HG03103 (cell line): ENCODE measurements around the gene PLA2G2C.

Source experiments
- ATAC-seq: cut with Tn5 transposase; IDR thresholded peaks from one replicate; pipeline ENCODE4 v1.9.1; 2021; ENCODE audit warnings: low read depth; ENCODE audit not compliant: unreplicated experiment

PLA2G2C gene

DNA sequence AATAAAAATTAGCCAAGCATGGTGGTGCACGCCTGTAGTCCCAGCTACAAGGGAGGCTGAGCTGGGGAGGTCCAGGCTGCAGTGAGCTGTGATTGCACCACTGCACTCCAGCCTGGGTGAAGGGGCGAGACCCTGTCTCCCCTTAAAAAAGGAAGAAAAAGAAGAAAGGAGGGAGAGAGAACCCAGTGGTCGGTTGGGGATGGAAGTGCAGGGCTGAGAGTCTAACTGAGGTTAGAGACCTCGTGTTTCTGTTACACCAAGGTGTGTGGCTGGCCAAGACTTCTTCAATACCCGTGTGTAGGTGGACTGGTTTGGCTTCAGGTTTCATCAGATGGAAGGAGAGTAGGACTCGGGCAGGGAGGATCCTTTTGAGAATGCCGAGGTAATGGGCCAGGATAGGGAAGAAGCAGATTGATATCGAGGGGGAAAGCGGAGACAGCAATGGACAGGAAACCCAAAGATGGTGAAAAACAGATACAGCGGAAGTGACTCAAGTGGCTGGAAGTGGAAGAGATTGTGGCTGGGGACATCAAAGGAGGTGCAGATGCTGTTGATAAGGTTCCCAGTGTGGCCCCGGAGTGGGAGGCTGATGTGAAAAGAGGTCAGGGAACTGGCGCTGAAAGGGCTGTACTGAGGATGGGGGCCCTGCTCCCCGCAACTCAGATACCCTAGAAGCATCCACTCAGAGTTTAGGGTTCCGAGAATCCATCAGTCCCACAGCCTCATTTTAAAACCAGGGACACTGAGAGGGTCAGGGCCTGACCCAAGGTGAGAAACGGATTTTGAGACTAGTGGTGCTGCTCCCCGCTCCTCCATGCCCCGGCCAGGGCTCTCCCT lies 1.1 kb downstream of the PLA2G2C start:
- no peak for ATAC-seq

DNA sequence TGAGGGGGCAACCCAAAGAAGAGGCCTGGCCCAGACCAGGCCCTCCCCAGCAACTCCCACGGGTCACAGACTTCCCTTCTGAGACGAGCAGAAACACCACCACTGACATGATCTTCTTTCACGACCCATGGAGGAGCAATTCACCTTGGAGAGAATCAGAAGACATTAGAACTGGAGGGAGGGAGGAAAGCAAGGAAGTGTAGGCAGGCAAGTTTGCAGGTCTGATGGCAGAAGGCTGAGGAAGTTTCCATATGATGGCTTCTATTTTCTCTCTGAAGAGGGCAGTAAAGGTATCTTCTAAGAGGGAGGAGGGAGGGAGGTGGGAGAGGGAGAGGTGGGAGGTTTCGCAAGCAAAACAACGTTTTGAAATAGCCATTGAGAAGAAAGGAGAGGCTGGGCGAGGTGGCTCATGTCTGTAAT lies 1.8 kb downstream of the PLA2G2C start:
- no peak for ATAC-seq

DNA sequence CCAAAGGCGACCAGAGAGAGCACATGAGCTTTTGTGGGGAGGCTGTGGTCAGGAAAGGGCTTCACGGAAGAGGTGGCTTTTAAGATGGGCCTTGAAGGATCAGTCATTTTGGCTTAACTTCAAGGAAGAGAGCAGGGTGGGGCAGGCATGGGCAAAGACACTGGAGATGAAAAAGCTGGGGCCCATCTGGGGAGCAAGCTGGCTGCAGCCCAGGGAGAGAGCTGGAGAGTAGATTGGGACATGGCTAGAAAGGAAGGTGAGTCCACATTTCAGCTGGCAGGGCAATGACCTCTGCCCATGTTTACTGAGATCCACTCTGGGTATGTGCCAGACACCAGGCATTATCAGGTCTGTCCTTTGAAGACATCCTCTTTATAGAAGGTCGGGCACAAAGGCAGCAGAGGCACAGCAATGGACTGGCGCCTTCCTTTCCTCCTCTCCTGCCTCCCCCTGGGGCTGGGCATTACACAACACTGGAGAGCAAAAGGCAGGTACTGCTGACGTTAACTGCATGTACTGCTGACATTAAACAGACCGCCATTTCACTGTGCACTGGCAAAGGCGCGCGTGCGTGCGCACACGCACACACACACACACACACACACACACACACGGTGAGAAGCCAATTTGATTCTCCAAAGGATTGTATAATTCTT lies 2.6 kb downstream of the PLA2G2C start:
- no peak for ATAC-seq

DNA sequence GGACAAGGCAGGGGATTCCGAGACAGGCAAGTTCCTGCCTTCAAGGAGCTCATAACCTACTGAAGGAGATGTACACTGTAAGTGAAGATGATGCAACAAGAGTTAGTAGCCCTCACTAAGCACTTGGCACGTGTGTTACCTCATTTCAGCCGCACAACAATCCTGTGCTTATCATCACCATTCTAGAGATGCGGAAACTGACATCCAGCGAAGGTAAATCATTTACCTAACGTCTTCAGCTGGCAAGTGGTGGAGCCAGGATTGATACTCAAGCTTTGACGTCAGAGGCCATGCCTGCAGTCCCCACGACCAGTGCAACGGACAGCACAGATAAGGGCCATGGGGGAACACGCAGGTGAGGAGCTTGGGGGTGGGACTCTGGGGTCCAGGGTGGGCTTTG lies 3.3 kb downstream of the PLA2G2C start:
- ATAC-seq: no peak

DNA sequence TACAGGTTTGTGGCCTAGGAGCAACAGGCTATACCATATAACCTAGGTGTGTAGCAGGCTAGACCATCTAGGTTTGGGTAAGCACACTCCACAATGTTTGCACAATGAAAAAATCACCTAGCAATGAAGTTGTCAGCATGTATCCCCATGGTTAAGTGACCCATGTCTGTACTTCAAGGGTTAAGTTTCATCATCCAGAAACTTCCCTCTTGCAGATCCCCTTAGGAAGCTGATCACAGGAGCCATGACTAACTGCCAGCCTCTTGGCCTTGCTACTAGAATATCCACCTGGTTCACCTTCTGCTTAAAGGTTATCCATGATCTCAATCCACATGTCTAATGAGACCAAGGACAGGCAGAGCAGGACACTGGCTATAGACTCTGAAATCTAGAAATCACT lies 3.9 kb downstream of the PLA2G2C start:
- ATAC-seq: no peak

DNA sequence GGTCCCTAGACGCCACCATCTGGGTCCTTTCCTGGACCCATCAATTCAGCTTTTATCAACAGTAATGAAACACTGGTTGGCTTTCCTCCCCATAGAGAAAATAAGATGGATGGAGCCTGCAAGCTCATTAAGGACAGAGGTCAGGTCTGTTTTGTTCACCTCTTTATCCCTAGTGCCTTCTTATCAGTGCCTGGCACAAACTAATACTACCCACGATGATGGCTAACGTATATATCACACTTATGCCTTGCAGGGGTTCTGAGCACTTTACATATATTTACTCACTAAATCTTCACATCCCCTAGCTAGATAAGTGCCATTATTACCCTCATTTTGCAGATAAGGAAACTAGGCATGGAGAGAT lies 5.5 kb downstream of the PLA2G2C start:
- no peak for ATAC-seq

DNA sequence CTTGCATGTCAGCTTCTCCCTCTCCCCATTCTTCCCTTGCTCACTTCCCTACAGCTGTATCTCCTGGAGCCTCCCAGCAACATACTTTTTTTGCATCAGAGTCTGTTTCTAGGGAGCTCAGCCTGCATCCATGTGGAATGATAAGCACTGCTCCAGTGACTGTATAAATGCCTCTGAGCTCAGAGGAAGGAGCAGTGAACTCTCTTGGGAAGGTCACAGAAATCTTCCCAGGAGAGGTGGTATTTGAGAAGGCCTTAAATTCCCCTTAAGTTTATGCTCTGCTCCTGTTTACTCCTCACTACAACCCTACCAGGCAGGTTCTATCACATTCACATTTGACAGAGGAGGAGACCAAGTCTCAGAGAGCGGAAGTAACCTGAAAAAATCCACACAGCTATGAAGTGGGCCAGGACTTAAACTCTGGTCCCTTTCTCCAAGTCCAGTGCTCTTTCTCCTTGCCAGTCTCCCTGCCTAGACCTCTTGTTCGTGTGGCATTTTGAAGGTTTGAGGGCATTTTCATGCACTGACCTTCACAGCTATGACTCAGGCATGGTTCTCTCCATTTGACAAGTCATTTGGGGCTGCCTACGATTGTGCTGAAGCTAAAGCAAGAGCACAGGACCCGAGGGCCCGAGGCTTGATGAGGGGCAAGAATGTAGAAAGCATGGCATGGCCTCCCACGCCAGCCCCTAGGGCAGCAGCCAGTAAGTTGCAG lies 6.0 kb downstream of the PLA2G2C start:
- ATAC-seq: no peak

DNA sequence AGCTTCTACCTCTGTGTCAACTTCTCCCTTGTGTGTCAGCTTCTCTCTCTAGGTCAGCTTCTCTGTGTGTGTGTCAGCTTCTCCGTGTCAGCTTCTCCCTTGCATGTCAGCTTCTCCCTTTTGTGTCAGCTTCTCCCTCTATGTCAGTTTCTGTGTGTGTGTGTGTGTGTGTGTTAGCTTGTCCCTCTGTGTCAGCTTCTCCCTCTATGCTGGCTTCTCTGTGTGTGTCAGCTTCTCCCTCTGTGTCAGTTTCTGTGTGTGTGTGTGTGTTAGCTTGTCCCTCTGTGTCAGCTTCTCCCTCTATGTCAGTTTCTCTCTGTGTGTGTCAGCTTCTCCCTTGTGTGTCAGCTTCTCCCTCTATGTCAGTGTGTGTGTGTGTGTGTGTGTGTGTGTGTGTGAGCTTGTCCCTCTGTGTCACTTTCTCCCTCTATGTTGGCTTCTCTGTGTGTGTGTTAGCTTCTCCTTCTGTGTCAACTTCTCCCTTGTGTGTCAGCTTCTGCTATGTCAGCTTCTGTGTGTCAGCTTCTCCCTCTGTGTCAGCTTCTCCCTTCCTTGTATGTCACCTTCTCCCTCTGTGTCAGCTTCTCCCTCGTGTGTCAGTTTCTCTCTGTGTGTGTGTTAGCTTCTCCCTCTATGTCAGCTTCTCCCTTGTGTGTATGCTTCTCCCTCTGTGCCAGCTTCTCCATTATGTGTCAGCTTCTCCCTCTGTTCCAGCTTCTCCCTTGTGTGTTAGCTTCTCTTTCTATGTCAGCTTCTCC lies 6.8 kb downstream of the PLA2G2C start:
- ATAC-seq: no peak

DNA sequence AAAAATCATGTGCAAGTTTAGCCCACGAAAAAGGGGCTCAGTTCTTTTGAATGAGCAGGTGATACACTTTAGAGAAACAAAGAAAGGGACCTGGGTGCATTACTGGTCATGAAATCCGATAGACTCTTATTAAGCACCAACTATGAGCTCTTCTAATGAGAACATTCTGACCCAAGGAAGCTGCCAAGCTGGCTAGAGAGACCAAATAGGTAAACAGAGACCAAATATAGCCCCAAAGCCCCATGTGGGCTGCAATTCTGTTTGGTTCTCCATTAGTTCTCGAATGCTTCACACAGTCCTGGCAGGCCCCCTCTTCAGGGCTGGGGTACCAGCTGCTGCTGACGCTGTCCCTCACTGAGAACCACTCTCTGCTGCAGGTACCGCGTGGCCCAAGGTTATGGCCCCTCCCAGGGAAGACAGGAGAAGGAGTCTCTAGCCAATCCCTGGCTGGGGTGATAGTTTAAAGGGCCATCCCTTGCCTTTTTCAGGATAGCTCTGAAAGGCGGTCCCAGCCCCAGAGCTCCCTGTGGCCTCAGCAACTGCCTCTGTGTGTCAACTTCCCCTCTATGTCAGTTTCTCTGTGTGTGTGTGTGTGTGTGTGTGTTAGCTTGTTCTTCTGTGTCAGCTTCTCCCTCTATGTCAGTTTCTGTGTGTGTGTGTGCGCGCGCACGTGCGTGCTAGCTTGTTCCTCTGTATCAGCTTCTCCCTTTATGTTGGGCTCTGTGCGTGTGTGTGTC lies 7.5 kb downstream of the PLA2G2C start:
- ATAC-seq: no peak

DNA sequence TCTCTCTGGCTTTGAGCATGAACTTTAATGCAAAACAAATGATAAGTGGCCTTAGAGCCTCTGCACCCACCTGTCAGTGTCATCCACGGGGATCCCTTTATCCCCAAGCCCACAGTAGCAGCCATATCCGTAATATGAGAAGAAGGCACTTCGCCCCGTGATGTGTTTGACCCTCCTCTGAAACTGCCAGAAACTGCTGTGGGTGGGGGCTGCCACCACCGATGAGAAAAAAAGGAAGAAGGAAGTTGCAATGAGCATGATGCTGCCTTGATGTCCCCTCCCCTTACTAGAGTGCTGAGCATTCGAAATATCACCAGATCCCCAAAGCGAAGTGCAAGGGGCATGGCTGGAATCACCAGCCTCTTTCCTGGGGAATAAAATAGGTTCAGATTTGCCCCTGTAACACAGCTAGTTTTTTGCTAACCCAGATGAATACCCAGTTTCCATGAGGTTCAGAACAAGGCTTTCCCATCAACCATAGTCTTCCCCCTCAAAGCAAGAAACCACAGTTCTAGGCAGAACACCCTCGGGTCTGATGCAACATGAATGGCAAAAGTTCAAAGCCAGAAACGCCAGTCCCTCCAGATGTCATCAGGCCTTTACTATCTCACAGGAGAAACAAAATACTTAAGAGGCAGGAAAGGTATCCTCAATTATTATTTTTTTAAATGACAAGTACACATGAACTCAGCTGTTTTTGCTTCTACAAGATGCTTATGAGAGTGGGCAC lies 11.2 kb downstream of the PLA2G2C start:
- ATAC-seq: no peak

DNA sequence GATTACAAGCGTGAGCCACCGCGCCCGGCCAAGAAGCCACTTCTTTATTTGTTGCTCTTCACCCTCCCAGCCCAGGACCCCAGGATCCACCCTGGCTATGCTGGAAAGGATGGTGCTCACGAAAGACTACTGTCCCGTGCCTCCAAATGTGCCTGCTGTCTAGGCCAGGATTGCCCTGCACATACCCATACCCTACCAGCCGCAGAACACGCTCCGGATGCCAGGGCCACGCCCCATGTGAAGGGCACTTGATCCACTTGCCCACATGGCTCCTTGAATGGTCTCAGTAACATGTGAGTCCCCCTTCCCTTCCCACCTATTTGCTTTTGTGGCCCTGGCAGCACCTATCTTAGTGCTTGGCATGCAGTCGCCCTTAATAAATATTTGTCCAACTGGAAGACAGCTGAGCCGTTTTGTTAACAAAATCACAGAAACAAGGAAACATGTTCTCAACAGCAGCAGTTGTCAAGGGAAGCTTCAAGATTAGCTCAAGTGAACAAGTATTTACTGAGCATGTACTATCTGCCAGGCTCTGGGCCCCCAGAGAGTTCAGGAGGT lies 14.2 kb downstream of the PLA2G2C start:
- no peak for ATAC-seq

DNA sequence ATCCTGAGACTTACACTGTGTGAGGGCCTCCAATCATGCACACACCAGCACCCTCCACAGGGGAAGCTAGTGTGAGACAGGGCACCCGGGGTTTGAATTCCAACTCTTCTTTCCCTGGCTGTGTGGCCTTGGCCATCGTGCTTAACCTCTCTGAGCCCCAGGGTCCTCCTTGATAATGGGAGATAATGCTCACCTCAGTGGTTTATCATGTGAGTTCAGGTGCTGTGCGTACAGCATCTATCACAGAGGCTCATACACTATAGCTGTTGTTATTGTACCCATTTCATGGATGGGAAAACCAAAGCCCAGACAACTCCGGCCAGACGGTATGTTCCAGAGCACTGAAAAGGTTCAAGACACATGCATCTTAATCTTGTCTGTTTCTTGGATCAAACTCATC lies 16.4 kb downstream of the PLA2G2C start:
- ATAC-seq: no peak

DNA sequence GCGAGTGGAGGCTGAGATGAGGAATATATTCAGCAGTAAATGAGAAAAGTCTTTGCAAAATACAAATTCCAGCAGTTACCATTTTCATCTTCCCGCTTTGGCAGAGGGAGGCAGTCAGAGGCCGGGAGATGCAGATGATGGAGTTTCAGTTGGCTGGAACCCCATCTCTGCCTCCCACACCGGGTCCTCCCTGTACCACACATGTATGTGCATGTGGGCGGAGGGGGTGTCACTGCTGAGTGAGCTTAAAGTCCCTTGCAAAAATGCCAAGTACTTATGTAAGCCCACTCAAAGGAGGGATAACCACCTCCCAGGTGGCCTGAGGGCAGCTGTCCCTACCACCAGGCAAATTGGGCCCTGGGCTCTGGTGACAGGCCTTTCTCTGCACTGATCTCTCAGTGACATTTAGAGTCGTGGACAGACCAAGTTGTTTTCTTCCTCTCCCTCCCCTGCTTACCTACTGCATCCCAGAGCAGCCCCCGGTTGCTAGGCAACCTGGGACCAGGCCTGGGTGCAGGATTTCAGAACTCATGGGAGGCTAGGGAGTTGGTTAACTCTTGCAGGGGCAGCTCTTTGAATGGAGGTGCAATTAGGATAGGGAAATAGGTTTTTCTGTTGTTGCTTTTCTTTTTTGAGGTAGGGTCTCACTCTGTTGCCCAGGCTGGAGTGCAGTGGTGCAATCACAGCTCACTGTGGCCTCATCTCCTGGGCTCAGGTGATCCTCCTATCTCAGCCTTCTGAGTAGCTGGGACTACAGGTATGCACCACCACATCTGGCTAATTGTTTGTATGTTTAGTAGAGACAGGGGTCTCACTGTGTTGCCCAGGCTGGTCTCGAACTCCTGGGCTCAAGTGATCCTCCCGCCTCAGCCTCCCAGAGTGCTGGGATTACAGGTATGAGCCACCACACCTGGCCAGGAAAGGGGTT lies 17.5 kb downstream of the PLA2G2C start:
- no peak for ATAC-seq

DNA sequence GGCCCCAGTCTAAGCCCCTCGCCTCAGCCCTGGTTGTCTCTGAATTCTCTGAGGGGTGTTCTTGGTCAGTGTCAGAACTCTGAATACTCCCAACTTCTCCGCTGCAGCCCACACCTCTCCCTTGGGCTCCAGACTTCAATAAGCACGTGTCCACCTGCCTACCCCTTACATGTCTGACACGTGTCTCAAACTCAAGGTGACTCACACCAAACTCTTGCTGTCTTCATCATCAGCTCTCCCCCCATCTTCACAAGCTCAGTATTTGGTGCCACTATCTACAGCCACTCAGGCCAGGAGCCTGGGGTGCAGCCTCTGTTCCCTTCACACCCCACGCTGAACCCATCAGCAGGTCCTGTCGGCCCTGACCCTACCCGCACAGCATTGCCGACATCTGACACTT lies 19.2 kb downstream of the PLA2G2C start:
- no peak for ATAC-seq

DNA sequence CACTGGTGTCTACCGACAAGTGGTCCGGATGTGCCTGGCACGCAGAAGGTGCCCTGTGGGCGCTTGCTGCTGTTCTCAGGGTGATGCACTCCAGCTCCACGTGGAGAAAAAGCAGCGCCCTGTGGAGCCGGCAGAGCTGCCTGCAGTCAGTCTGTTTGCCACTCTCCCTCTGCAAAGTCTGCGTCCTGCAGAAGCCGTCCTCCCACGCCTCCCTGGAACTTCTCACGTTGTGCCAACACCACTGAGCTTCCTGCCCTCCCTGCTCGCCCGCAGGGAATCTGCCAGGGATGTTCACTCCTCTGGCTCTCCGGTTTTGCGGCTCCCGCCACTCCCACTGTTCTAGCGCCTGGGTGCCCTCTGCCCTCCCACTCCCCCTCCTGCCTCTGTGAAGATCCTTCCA lies 20.3 kb downstream of the PLA2G2C start:
- no peak for ATAC-seq

DNA sequence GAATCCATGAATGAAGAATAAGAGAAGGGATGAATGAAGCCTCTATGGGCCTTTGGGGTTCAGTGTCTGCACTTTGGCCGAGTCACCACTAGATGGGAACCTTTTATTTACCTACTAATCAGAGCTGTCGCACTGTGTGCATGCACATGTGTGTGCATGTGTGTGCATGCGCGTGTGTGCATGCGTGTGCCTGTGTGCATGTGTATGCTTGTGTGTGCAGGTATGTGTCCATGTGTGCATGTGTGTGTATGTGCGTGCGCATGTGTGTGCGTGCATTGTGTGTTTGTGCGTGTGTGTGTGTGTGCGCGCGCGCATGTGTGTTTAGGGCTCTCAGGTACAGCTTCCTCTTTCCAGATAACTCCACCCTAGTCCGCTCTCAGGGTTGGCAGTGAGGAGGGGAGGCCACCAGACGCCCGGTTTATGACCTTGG lies 20.8 kb downstream of the PLA2G2C start:
- no peak for ATAC-seq

DNA sequence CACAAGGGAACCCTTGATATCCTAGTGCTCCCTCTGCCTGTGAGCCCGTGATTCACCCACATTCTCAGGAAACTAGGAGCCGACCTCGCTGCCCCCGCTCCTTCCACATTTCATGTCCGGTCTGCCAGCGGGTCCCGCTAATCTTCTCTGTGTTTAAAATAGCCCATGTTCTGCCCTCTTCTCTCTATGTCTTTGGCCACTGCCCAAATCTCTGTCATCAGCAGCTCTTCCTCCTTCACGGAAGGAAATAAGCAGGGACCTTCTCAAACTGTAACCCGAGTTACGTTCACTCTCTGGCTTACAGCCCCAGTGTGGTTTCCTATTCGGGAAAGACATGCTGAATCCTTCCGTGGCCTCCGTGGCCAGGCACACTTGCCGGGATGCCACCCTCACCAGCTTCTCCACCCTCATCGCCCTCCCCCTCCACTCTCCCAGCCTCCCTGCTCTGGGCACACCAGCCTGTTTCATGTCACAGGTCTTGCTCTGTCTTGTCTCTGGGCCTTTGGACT lies 21.6 kb downstream of the PLA2G2C start:
- no peak for ATAC-seq

DNA sequence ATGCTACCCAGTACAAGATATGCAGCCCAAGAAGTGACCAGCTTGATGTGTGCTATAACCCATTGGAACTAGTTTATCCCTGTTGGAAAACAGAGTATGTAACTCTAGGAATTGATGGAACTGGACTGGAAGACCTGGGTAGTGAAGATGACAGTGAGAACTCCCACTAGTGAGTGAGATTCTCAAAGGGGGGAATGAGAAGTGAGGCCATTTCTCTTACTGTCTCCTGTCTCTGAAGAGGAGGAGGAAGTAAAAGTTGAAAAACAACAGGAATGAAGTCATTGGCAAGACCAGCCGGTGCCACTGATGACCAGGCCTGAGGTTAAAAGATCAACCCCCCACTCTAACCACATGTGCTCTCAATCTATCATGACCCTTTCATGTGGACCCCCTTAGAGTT lies 26.3 kb downstream of the PLA2G2C start:
- ATAC-seq: no peak
